HL-60 (cell line): ENCODE results near the gene DOCK1.

Experiments
- DNase-seq, 2 experiments: peaks; one replicate each; pipeline ENCODE4 v3.0.0-alpha.2; 2010 to 2020; ENCODE audit warnings: low read depth in 1 of 2, low spot score in 1 of 2
- H3K27ac ChIP-seq: fragments of 250-450 bp; sonication (Bioruptor Pico); replicated peaks from 2 replicates; pipeline ENCODE4 v1.5.1; 2020; ENCODE audit warnings: mild to moderate bottlenecking, moderate library complexity
- H3K27me3 ChIP-seq: fragments of 250-450 bp; sonication (Bioruptor Pico); 2 replicates; pipeline ENCODE4 v1.5.1; 2021; ENCODE audit warnings: mild to moderate bottlenecking, moderate library complexity; ENCODE audit not compliant: insufficient read depth, poor library complexity, severe bottlenecking
- H3K4me3 ChIP-seq: replicated peaks from 2 replicates; pipeline ENCODE4 v1.5.1; 2011; ENCODE audit warnings: mild to moderate bottlenecking, control low read depth, low read length; ENCODE audit not compliant: insufficient read depth
- CTCF ChIP-seq: IDR thresholded peaks from one replicate; pipeline ENCODE4 v1.5.1; 2011; ENCODE audit warnings: low read length, control low read depth, inconsistent platforms; ENCODE audit not compliant: insufficient read depth
- GABPA ChIP-seq: IDR thresholded peaks from 2 replicates; pipeline ENCODE4 v1.6.1; 2012; ENCODE audit warnings: low read depth
- POLR2AphosphoS5 ChIP-seq: IDR thresholded peaks from 2 replicates; pipeline ENCODE4 v1.6.1; 2012; ENCODE audit warnings: low read depth
- REST ChIP-seq: IDR thresholded peaks from 2 replicates; pipeline ENCODE4 v1.6.1; 2012; ENCODE audit warnings: low read depth; ENCODE audit not compliant: insufficient replicate concordance
- SPI1 ChIP-seq: IDR thresholded peaks from 2 replicates; pipeline ENCODE4 v1.6.1; 2012; ENCODE audit warnings: low read depth, mild to moderate bottlenecking, borderline replicate concordance

DOCK1 gene

GRCh38 chr10:127428385-127428980, 523.3 kb downstream of the DOCK1 start:
- Histone ChIP-seq H3K27me3 (no peaks in the 10 kb centered on the region), H3K27ac (no peak overlapping the region), H3K4me3 (no peak overlapping the region)
- no peak for DNase-seq
- no peak for TF ChIP-seq CTCF
- no peak for TF ChIP-seq SPI1
- TF ChIP-seq REST, result no peak
- TF ChIP-seq POLR2AphosphoS5, result no peak
- no peak for TF ChIP-seq GABPA

GRCh38 chr10:127429601-127430312, 524.5 kb downstream of the DOCK1 start:
- TF ChIP-seq SPI1, result no peak
- TF ChIP-seq GABPA, result no peak
- TF ChIP-seq POLR2AphosphoS5, result no peak
- TF ChIP-seq REST, result no peak
- TF ChIP-seq CTCF, result no peak
- Histone ChIP-seq H3K27me3 (no peaks in the 10 kb centered on the region), H3K4me3 (no peak overlapping the region), H3K27ac (no peak overlapping the region)
- DNase-seq, result no peak

GRCh38 chr10:127431525-127431924, 526.3 kb downstream of the DOCK1 start:
- TF ChIP-seq GABPA, result no peak
- TF ChIP-seq POLR2AphosphoS5, result no peak
- TF ChIP-seq CTCF, result no peak
- no peak for TF ChIP-seq SPI1
- Histone ChIP-seq H3K4me3 (no peak overlapping the region), H3K27me3 (no peaks in the 10 kb centered on the region), H3K27ac (no peak overlapping the region)
- DNase-seq, result no peak

GRCh38 chr10:127434006-127434405, 528.8 kb downstream of the DOCK1 start:
- H3K27ac ChIP-seq, result no peak overlapping the region
- H3K4me3 ChIP-seq, result no peak overlapping the region

More at GRCh38 chr10:127434006-127434405, 528.8 kb downstream of the DOCK1 start:
- no peak for DNase-seq
- no peak for TF ChIP-seq GABPA
- TF ChIP-seq CTCF, result no peak
- TF ChIP-seq SPI1, result no peak
- TF ChIP-seq POLR2AphosphoS5, result no peak
- TF ChIP-seq REST, result no peak
- no peaks in the 10 kb centered on the region for H3K27me3 ChIP-seq
